GM10266 (cell line): ENCODE data around the gene AKR1B15.

ENCODE experiments used
- DNase-seq: peaks from one replicate; pipeline ENCODE4 v3.0.0; 2012; ENCODE audit errors: extremely low spot score
- TF ChIP-seq, protein P1 (sequence below): IDR thresholded peaks from 2 replicates; pipeline ENCODE4 v1.5.1; 2012; ENCODE audit warnings: mild to moderate bottlenecking, low read depth; ENCODE audit not compliant: control insufficient read depth, insufficient read depth; ENCODE audit errors: missing control alignments

AKR1B15 gene

DNA sequence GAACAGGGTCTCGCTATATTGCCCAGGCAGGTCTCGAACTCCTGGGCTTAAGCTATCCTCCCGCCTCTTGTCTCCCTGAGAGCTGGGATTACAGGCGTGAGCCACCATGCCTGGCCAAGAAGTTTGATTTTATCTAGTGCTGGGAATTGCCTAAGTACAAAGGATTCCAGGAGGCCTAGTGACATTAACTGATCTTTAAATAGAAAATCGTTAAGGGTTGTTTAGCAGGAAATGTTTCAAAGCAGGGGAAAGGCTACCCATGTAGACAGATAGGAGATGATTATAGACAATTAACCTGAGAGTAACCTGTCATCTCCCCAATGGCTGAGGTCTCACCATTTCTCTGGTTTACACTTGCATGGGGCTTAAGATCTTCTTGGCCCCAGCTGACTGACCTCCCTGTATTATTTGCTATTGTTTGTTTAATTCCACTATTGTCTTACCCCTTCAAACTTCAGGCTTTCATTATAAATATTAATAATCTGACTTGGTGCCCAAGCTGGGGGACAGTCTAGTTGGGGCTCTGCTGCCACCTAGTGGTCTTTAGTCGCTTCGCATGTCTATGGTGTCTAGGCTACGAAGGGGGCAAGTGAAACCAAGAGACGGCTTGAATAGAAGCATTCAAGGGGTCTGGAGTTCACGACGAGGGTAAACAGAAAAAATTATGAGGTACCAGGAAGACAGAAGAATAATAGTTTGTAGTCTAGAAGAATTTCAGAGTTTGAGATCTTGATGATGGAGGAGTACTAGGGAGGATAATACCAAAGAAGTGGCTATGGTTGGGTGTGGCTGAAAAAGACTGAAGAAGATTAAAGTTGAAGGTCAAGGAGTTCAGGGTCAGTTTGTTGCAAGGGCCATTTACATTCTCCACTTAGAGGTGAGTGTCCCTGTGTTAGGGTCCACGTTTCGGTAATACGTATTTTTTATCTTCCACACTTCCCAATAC lies 57.3 kb downstream of the AKR1B15 start:
- DNase-seq: peak; percentile 45
- TF ChIP-seq, protein P1, sequence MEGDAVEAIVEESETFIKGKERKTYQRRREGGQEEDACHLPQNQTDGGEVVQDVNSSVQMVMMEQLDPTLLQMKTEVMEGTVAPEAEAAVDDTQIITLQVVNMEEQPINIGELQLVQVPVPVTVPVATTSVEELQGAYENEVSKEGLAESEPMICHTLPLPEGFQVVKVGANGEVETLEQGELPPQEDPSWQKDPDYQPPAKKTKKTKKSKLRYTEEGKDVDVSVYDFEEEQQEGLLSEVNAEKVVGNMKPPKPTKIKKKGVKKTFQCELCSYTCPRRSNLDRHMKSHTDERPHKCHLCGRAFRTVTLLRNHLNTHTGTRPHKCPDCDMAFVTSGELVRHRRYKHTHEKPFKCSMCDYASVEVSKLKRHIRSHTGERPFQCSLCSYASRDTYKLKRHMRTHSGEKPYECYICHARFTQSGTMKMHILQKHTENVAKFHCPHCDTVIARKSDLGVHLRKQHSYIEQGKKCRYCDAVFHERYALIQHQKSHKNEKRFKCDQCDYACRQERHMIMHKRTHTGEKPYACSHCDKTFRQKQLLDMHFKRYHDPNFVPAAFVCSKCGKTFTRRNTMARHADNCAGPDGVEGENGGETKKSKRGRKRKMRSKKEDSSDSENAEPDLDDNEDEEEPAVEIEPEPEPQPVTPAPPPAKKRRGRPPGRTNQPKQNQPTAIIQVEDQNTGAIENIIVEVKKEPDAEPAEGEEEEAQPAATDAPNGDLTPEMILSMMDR: peak; percentile 85

DNA sequence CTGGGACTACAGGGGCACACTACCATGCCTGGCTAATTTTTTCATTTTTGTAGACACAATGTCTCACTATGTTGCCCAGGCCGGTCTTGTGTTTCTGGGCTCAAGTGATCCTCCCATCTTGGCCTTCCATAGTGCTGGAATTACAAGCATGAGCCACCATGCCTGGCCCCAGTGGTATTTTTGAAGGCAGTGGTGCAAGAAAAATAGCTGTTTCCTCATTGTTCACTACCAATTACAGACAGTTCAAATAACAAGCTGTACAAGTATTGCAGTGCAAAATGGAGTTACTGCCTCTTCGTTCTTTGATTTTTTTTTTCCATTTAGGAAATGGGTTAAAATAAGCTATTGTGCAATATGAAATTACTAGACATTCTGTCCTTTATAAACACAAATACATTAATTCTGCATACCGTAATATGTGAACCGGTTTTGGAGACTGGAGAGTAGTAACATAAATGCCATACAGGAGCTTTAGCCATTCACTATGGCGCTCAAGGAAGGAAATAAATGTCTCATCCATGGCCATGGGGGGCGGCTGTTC lies 62.8 kb downstream of the AKR1B15 start:
- TF ChIP-seq, protein P1: no peak
- no peak for DNase-seq

- no peak for DNase-seq
- TF ChIP-seq, protein P1: peak; percentile 18
These were observed 63.3 kb downstream of the AKR1B15 start for GRCh38 chr7:134612197-134612596.

DNA sequence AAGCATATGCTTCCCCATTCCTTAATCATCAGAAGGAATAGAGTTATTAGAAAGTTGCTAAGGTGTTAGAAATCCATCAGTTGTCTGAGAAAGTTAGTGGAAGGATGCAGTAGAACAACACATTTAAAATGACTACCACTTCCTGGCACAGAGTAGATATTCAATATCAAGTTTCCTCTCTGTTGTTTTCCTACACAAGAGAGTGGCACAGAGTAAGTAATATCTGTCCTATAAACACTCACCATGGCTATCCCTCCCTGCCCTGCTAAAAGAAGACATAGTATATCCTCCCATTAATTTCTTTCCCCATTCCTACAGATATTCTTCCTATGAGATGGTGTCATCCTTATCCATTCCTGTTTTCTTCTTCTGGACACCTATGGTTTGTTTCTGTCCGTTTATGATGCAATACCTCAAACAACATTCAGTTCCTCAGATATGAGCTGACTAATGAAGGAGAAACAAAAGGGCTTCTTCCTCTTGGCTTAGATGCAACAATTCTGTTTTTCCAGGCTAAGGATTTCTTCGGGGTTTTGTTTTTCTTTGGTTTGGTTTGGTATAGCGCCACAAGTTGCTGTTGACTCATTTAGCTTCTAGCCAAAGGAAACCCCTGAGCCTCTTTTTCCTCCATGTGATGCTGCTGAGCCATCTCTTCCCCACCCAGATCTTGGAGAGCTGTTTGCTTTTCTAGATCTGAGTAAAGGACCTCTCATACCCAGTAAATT lies 64.9 kb downstream of the AKR1B15 start:
- TF ChIP-seq, protein P1: no peak
- DNase-seq: no peak

DNA sequence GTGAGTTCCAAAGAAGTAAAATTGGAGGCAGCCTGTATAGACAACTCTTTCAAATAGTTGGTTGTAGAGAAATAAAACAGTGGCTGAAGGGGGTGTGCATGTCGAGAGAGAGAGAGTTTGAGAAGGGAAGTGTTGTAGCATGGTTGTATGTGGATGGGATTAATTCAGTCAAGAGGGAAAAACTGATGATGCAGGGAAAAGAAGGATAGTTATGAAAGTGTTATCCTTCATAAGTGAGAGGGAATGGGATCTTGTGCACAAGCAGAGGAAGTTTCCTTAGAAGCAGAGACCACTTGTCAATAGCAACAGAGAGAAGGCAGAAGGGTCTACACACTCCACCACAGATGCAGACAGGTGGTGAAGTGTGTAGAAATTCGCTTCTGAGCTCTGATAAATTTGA lies 67.7 kb downstream of the AKR1B15 start:
- no peak for DNase-seq
- TF ChIP-seq, protein P1: no peak

DNA sequence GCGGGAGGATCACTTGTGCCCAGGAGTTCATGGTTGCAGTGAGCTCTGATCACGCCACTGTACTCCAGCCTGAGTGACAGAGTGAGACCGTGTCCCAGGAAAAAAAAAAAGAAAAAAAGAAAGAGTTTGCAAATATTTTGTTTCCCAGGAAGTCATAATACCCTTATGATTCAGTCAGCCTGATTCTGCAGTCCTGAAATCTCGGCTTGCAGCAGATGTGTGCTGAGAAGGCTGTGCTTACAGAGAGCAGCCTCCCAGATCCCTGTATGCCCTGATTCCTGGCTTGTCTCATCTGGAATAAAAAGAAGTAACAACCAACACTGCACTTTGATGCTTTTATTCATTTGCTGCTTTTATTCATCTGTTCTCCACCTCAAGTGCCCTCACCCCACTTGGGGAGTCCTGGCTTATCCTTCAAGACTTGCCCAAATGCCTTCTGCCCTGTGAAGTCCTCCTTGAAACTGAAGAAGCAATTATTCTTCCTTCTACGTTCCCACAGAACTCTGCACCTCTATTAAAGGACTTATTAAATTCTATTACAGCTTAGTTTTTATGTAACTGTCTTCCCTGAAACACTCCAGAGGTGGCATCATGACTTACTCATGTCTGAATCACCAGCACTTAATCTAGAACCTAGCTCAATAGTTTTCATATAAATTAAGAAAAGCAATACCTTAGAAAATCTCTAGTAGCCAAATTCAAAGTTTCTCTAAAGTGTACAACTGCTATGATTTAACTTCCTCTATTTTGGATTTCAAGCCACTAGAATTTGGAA lies 70.0 kb downstream of the AKR1B15 start:
- DNase-seq: no peak
- TF ChIP-seq, protein P1: no peak
